ENCODE results near the gene POLDIP2. TPM values are rescaled to one million over a fixed set of nuclear protein-coding genes. Genes with fewer than 3 reads are reported as not detected.
A peak's percentile ranks its signal among the peaks of the same experiment; 100 is the strongest.

The POLDIP2 gene
- total RNA-seq, 1 donor from 2014 or later: 68.6 TPM

DNA sequence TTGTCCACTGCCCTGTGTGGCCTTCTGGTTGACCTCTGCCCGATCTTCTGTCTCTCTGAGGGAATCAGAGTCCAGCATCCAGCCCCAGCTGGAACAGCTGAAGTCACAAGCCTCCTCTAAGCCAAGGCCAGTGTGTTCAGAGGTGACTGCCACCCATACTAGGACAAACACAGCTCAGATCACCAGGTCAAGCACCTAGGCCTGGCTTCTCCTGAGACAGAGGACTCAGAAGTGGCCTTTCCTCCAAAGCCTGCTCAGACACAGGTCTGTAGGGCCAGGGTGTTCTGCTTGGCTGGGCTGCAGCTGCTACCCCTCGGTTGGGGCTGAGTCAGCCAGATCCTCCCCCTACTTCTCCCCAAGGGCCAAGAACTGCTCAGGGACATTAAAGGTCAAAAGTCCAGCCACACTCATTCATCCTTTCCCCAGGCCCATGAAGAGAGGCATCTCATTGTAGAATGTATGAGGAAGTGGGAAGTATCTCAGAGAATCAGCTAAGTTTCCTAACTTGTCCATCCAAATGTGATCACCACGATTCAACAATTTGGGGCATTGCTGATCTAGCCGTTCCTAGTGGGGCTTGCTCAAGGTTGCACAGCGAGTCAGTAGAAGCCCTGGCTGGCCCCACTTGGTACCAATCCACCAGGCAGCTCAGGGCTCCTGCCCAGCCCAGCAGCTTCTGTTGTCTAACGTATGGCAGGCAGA is 41.1 kb upstream of the POLDIP2 start:
- Mint-ChIP-seq H3K9me3 (ENCODE audit: low read depth) (no peaks in the 10 kb centered on the region), H3K27me3 (no peaks in the 10 kb centered on the region), H3K4me1 (ENCODE audit: low read depth) (no peaks in the 10 kb centered on the region), H3K36me3 (ENCODE audit: insufficient read depth) (peaks cover 7% of the 10 kb centered on the region), H3K27ac (no peak overlapping the region), H3K4me3 (ENCODE audit: low read depth) (no peak overlapping the region)
- TF ChIP-seq, protein P1, sequence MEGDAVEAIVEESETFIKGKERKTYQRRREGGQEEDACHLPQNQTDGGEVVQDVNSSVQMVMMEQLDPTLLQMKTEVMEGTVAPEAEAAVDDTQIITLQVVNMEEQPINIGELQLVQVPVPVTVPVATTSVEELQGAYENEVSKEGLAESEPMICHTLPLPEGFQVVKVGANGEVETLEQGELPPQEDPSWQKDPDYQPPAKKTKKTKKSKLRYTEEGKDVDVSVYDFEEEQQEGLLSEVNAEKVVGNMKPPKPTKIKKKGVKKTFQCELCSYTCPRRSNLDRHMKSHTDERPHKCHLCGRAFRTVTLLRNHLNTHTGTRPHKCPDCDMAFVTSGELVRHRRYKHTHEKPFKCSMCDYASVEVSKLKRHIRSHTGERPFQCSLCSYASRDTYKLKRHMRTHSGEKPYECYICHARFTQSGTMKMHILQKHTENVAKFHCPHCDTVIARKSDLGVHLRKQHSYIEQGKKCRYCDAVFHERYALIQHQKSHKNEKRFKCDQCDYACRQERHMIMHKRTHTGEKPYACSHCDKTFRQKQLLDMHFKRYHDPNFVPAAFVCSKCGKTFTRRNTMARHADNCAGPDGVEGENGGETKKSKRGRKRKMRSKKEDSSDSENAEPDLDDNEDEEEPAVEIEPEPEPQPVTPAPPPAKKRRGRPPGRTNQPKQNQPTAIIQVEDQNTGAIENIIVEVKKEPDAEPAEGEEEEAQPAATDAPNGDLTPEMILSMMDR (IDR thresholded peaks at IDR 0.05; ENCODE audit: unreplicated experiment): no peak
- DNase-seq (ENCODE audit: low spot score, unreplicated experiment): no peak

DNA sequence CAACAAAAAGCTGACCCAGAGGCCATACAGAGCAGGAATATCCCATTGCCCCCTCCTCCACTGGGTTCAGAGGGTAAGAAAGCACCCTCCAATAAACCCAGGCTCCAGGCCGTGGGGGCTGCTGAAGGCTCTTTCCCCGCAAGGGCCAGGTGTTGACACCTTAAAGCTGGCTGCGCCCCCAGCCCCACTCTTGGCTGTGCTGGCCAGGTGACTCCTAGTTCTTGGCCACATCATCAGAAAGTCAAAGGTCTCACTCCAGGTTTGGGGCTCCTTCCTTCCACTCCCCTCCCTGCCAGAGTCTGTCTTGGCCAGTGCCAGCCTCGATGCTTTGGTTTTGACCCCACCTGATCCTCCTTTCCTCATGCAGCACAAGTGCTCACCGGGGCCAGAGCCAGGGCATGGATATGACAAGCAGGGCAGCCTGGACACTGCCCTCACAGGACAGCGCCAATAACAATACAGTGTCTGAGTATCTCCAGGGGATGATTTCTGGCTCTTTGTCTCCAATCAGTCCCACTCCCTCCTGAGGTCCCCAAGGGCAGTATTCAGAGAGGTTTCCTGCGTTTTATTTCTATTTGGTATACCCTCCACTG is 40.5 kb upstream of the POLDIP2 start:
- peak overlapping the region; percentile 88 for H3K27ac Mint-ChIP-seq
- no peak for DNase-seq (ENCODE audit: low spot score, unreplicated experiment)
- H3K36me3 Mint-ChIP-seq (ENCODE audit: insufficient read depth): peaks cover 6% of the 10 kb centered on the region
- H3K27me3 Mint-ChIP-seq: no peaks in the 10 kb centered on the region
- TF ChIP-seq, protein P1 (IDR thresholded peaks at IDR 0.05; ENCODE audit: unreplicated experiment): no peak
- no peaks in the 10 kb centered on the region for H3K4me1 Mint-ChIP-seq (ENCODE audit: low read depth)
- H3K4me3 Mint-ChIP-seq (ENCODE audit: low read depth): no peak overlapping the region
- H3K9me3 Mint-ChIP-seq (ENCODE audit: low read depth): no peaks in the 10 kb centered on the region

DNA sequence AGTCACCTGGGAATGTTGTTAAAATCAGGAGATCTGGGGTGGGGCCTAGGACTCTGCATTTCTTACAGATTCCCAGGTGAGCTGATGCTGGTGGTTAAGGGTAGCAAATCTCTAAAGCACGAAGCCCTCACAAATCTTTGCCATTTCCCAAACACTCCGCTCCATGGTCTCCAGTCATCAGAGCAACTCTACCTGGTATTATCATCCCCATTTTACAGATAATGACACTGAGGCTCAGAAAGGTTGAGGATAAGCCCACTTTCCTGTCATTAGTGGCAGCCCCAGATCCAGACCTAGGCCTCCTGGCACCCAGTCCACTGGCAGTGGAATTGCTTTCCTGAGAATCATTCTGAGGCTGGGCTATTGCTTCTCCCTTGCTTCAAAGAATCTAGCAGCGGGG is 39.9 kb upstream of the POLDIP2 start:
- H3K4me3 Mint-ChIP-seq (ENCODE audit: low read depth): no peak overlapping the region
- TF ChIP-seq, protein P1 (IDR thresholded peaks at IDR 0.05; ENCODE audit: unreplicated experiment): no peak
- no peaks in the 10 kb centered on the region for H3K27me3 Mint-ChIP-seq
- peaks cover 5% of the 10 kb centered on the region for H3K36me3 Mint-ChIP-seq (ENCODE audit: insufficient read depth)
- no peaks in the 10 kb centered on the region for H3K9me3 Mint-ChIP-seq (ENCODE audit: low read depth)
- H3K27ac Mint-ChIP-seq: no peak overlapping the region
- no peaks in the 10 kb centered on the region for H3K4me1 Mint-ChIP-seq (ENCODE audit: low read depth)
- no peak for DNase-seq (ENCODE audit: low spot score, unreplicated experiment)

DNA sequence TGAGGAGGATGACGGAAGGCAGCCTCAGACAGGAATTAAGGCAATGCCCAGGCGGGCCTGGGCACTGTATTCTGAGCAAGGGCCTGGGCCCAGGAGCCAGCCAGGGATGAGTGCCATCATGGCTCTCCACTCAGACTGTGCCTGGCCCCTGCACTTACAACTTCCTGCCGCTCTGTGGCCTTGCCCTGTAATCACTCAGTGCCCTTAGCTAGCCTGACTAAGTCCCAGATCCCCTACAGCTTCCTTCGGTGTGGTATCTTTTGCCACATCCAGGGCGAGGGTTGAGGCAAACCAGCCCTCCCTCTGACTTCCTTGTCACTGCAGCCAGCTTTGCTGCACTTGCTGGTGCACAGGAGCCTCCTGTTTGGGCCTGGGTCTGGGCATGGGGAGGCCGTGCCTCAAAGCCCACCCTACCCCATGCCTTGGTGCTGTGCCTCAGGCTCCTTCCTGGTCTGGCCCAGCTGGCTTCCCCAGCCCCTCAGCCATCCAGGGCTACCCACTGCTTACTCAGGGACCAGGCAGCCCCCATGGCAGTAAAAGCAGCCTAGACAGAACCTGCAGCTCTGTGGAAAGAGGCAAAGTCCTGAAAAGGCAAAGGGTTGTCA is 39.4 kb upstream of the POLDIP2 start:
- DNase-seq (ENCODE audit: low spot score, unreplicated experiment): no peak
- H3K4me3 Mint-ChIP-seq (ENCODE audit: low read depth): no peak overlapping the region
- no peaks in the 10 kb centered on the region for H3K9me3 Mint-ChIP-seq (ENCODE audit: low read depth)
- H3K27ac Mint-ChIP-seq: no peak overlapping the region
- peaks cover 5% of the 10 kb centered on the region for H3K36me3 Mint-ChIP-seq (ENCODE audit: insufficient read depth)
- no peaks in the 10 kb centered on the region for H3K4me1 Mint-ChIP-seq (ENCODE audit: low read depth)
- H3K27me3 Mint-ChIP-seq: no peaks in the 10 kb centered on the region
- TF ChIP-seq, protein P1 (IDR thresholded peaks at IDR 0.05; ENCODE audit: unreplicated experiment): no peak

DNA sequence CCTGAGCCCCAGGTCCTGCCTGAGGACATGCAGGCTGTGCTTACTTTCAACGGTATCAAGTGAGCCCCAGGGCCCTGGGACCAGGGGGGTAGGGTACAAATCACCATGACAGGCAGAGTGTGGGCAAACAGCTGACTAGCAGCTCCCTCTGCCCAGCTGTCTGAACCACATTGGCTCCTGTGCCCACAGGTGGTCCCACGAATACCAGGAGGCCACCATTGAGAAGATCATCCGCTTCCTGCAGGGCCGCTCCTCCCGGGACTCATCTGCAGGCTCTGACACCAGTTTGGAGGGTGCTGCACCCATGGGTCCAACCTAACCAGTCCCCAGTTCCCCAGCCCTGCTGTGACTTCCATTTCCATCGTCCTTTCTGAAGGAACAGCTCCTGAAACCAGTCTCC is 38.6 kb upstream of the POLDIP2 start:
- DNase-seq (ENCODE audit: low spot score, unreplicated experiment): no peak
- Mint-ChIP-seq H3K27ac (no peak overlapping the region), H3K36me3 (ENCODE audit: insufficient read depth) (peaks cover 7% of the 10 kb centered on the region), H3K9me3 (ENCODE audit: low read depth) (no peaks in the 10 kb centered on the region), H3K4me1 (ENCODE audit: low read depth) (no peaks in the 10 kb centered on the region), H3K27me3 (no peaks in the 10 kb centered on the region), H3K4me3 (ENCODE audit: low read depth) (no peak overlapping the region)
- TF ChIP-seq, protein P1 (IDR thresholded peaks at IDR 0.05; ENCODE audit: unreplicated experiment): no peak

Data from progenitor cell of endocrine pancreas (in vitro differentiated cells).